Putamen (tissue), 1 donor: ENCODE data around the gene OR2C1.

Source experiments
- DNase-seq: peaks from one replicate; pipeline ENCODE4 v3.0.0-alpha.2; 2016; ENCODE audit warnings: low spot score

Gene OR2C1

GRCh38 chr16:3355589-3355988 is at the start of gene OR2C1:
Gene OR2C1, plus strand, starts transcription at chr16:3355889. Its CDS starts 52 bp downstream, at chr16:3355941.
- DNase-seq: no peak

GRCh38 chr16:3306078-3306477 is 49.6 kb upstream of the OR2C1 start:
- DNase-seq: no peak

- DNase-seq: peak; percentile 27
These were observed 44.2 kb upstream of the OR2C1 start for GRCh38 chr16:3311496-3311895.

- no peak for DNase-seq
These were observed 38.2 kb upstream of the OR2C1 start for GRCh38 chr16:3317315-3317999.

GRCh38 chr16:3321816-3322215 is 33.9 kb upstream of the OR2C1 start:
- no peak for DNase-seq

GRCh38 chr16:3327514-3327913 is 28.2 kb upstream of the OR2C1 start:
- DNase-seq: no peak

GRCh38 chr16:3328104-3328503 is 27.6 kb upstream of the OR2C1 start:
- no peak for DNase-seq

GRCh38 chr16:3328643-3329042 is 27.0 kb upstream of the OR2C1 start:
- no peak for DNase-seq

- no peak for DNase-seq
These were observed 9.6 kb upstream of the OR2C1 start for GRCh38 chr16:3346041-3346440.

- DNase-seq: no peak
These were observed 8.1 kb upstream of the OR2C1 start for GRCh38 chr16:3347586-3347985.

- no peak for DNase-seq
These were observed 7.0 kb upstream of the OR2C1 start for GRCh38 chr16:3348547-3349167.

- no peak for DNase-seq
These were observed 6.5 kb upstream of the OR2C1 start for GRCh38 chr16:3349175-3349574.

- DNase-seq: no peak
These were observed 429 bp downstream of the OR2C1 start for GRCh38 chr16:3356118-3356517.

- DNase-seq: no peak
These were observed 3.2 kb downstream of the OR2C1 start for GRCh38 chr16:3358871-3359270.

GRCh38 chr16:3362931-3363330 is 7.2 kb downstream of the OR2C1 start:
- DNase-seq: no peak

GRCh38 chr16:3363793-3364192 is 8.1 kb downstream of the OR2C1 start:
- no peak for DNase-seq

GRCh38 chr16:3364774-3365427 is 9.2 kb downstream of the OR2C1 start:
- DNase-seq: peak; percentile 94

- DNase-seq: no peak
These were observed 13.4 kb downstream of the OR2C1 start for GRCh38 chr16:3369073-3369472.

GRCh38 chr16:3375680-3376079 is 20.0 kb downstream of the OR2C1 start:
- no peak for DNase-seq

- DNase-seq: no peak
These were observed 22.2 kb downstream of the OR2C1 start for GRCh38 chr16:3377917-3378316.

GRCh38 chr16:3383045-3383448 is 27.4 kb downstream of the OR2C1 start:
- no peak for DNase-seq

- no peak for DNase-seq
These were observed 32.6 kb downstream of the OR2C1 start for GRCh38 chr16:3388325-3388724.

- no peak for DNase-seq
These were observed 34.1 kb downstream of the OR2C1 start for GRCh38 chr16:3389663-3390338.
